PC-3 (cell line): ENCODE results near the gene CTNS.

ENCODE experiments used
- EZH2 ChIP-seq: fragments of 300-600 bp; sonication (generic); IDR thresholded peaks from one replicate; pipeline ENCODE4 v1.6.1; 2017; ENCODE audit warnings: antibody characterized with exemption, mild to moderate bottlenecking, low read length; ENCODE audit not compliant: unreplicated experiment
- TF ChIP-seq, protein P1 (sequence below): fragments of 300-600 bp; sonication (generic); conservative IDR thresholded peaks from 2 replicates; pipeline ENCODE4 v1.5.1; 2017; ENCODE audit warnings: antibody characterized with exemption, low read depth, mild to moderate bottlenecking, low read length

DNA sequence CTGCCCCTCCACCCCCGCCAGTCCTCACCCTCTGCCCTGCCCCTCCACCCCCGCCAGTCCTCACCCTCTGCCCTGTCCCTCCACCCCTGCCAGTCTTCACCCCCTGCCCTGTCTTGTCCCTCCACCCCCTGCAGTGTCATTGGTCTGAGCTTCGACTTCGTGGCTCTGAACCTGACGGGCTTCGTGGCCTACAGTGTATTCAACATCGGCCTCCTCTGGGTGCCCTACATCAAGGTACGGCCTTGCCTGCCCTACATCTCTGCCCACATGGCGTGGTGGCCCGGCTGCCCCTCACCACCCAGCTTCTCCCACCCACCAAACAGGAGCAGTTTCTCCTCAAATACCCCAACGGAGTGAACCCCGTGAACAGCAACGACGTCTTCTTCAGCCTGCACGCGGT, 19.8 kb downstream of the CTNS start:
- TF ChIP-seq, protein P1, sequence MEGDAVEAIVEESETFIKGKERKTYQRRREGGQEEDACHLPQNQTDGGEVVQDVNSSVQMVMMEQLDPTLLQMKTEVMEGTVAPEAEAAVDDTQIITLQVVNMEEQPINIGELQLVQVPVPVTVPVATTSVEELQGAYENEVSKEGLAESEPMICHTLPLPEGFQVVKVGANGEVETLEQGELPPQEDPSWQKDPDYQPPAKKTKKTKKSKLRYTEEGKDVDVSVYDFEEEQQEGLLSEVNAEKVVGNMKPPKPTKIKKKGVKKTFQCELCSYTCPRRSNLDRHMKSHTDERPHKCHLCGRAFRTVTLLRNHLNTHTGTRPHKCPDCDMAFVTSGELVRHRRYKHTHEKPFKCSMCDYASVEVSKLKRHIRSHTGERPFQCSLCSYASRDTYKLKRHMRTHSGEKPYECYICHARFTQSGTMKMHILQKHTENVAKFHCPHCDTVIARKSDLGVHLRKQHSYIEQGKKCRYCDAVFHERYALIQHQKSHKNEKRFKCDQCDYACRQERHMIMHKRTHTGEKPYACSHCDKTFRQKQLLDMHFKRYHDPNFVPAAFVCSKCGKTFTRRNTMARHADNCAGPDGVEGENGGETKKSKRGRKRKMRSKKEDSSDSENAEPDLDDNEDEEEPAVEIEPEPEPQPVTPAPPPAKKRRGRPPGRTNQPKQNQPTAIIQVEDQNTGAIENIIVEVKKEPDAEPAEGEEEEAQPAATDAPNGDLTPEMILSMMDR, result no peak
- no peak for TF ChIP-seq EZH2
